DND-41 (cell line): ENCODE results near the gene PRELID1.
A peak's percentile ranks its signal among the peaks of the same experiment; 100 is the strongest.

Experiments
- ATAC-seq: fragments of 200-7000 bp; cut with Tn5 transposase; 3 replicates; pipeline ENCODE4 v1.9.1; 2021; ENCODE audit warnings: low read depth; ENCODE audit not compliant: insufficient read depth
- DNase-seq: peaks from one replicate; pipeline ENCODE4 v3.0.0-alpha.2; 2020
- H2AFZ ChIP-seq: 2 replicates; pipeline ENCODE4 v1.6.0; 2012; ENCODE audit warnings: low read depth, low read length
- H3K27ac ChIP-seq: 2 replicates; pipeline ENCODE4 v1.5.1; 2012; ENCODE audit warnings: low read length, inconsistent platforms
- H3K27me3 ChIP-seq: fragments of 200-600 bp; sonication (generic); 2 replicates; pipeline ENCODE4 v1.6.0; 2012; ENCODE audit warnings: low read length, mild to moderate bottlenecking, inconsistent platforms; ENCODE audit not compliant: insufficient read depth, poor library complexity
- H3K36me3 ChIP-seq: 2 replicates; pipeline ENCODE4 v1.5.1; 2012; ENCODE audit warnings: low read length, inconsistent platforms; ENCODE audit not compliant: insufficient read depth
- H3K4me1 ChIP-seq: 2 replicates; pipeline ENCODE4 v1.5.1; 2012; ENCODE audit warnings: mild to moderate bottlenecking, low read length; ENCODE audit not compliant: insufficient read depth
- H3K4me2 ChIP-seq: 2 replicates; pipeline ENCODE4 v1.6.0; 2012; ENCODE audit warnings: mild to moderate bottlenecking, moderate library complexity, low read length, inconsistent platforms; ENCODE audit not compliant: insufficient read depth
- H3K4me3 ChIP-seq, 2 experiments: fragments of 200-600 bp in 1 of 2; shearing (Covaris generic) in 1 of 2; 2 replicates each; pipeline ENCODE4 v1.5.1; 2012 to 2016; ENCODE audit warnings: inconsistent platforms in 2 of 2, low read length in 2 of 2, mild to moderate bottlenecking in 2 of 2, low read depth in 1 of 2, moderate library complexity in 1 of 2
- H3K79me2 ChIP-seq: 2 replicates; pipeline ENCODE4 v1.6.0; 2012; ENCODE audit warnings: low read length, inconsistent platforms; ENCODE audit not compliant: insufficient read depth
- H3K9ac ChIP-seq: 2 replicates; pipeline ENCODE4 v1.6.0; 2012; ENCODE audit warnings: low read depth, mild to moderate bottlenecking, inconsistent platforms, low read length, moderate library complexity
- H3K9me3 ChIP-seq: 2 replicates; pipeline ENCODE4 v1.5.1; 2012; ENCODE audit warnings: low read length, moderate library complexity, mild to moderate bottlenecking, inconsistent platforms; ENCODE audit not compliant: insufficient read depth, severe bottlenecking
- H4K20me1 ChIP-seq: 2 replicates; pipeline ENCODE4 v1.6.0; 2012; ENCODE audit warnings: low read length; ENCODE audit not compliant: insufficient read depth
- EZH2 ChIP-seq: IDR thresholded peaks from 3 replicates; pipeline ENCODE4 v1.6.1; 2012; ENCODE audit warnings: borderline replicate concordance, low read depth, mild to moderate bottlenecking, moderate library complexity, low read length, inconsistent platforms; ENCODE audit not compliant: severe bottlenecking
- TF ChIP-seq, protein P1 (sequence below): IDR thresholded peaks from 2 replicates; pipeline ENCODE4 v1.5.1; 2012; ENCODE audit warnings: borderline replicate concordance, low read length, moderate library complexity, mild to moderate bottlenecking; ENCODE audit not compliant: poor library complexity, severe bottlenecking; ENCODE audit errors: extremely low read depth

PRELID1 gene

GRCh38 chr5:177300236-177300880 is 3.2 kb upstream of the PRELID1 start:
- Histone ChIP-seq H2AFZ (peak overlapping the region; percentile 43; the same call in 1 of the 2 replicates), H3K79me2 (peaks cover 36% of the 10 kb centered on the region), H3K4me2 (peak overlapping the region; percentile 55), H3K27me3 (no peaks in the 10 kb centered on the region), H3K27ac (peak overlapping the region; percentile 82), H3K9ac (peak overlapping the region; percentile 37), H3K9me3 (no peaks in the 10 kb centered on the region), H4K20me1 (peaks cover 30% of the 10 kb centered on the region; the same call in 1 of the 2 replicates), H3K4me3 (peak overlapping the region in 1 of 2 experiments; percentile 16; a peak in 1 of 4 replicates), H3K4me1 (peaks cover 64% of the 10 kb centered on the region), H3K36me3 (peaks cover 51% of the 10 kb centered on the region)
- ATAC-seq (peak; percentile 84), DNase-seq (peak; percentile 85)
- TF ChIP-seq, protein P1, sequence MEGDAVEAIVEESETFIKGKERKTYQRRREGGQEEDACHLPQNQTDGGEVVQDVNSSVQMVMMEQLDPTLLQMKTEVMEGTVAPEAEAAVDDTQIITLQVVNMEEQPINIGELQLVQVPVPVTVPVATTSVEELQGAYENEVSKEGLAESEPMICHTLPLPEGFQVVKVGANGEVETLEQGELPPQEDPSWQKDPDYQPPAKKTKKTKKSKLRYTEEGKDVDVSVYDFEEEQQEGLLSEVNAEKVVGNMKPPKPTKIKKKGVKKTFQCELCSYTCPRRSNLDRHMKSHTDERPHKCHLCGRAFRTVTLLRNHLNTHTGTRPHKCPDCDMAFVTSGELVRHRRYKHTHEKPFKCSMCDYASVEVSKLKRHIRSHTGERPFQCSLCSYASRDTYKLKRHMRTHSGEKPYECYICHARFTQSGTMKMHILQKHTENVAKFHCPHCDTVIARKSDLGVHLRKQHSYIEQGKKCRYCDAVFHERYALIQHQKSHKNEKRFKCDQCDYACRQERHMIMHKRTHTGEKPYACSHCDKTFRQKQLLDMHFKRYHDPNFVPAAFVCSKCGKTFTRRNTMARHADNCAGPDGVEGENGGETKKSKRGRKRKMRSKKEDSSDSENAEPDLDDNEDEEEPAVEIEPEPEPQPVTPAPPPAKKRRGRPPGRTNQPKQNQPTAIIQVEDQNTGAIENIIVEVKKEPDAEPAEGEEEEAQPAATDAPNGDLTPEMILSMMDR: peak; percentile 58
- no peak for TF ChIP-seq EZH2

DNA sequence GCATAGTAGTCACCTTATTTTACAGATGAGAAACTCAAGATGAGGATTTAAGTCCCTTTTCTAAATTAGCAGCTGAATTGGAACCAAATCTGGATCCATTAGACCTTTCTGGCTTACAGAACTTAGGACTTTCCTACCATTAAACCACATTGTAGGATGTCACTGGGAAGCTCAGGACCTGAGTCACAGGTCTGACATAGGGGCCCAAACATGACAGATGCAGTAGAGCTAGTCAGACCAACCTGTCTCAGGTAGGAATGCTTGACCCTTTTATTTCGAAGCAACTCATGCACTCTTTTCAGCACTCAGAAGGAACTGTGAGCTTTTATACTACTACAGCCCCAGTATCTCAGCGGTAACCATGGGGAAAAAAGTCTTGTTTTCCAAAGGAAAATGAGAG is 2.6 kb upstream of the PRELID1 start:
- ATAC-seq (no peak), DNase-seq (no peak)
- H3K4me3 ChIP-seq: no peak overlapping the region
- peaks cover 70% of the 10 kb centered on the region for H3K4me1 ChIP-seq
- H4K20me1 ChIP-seq: peaks cover 35% of the 10 kb centered on the region; the same call in 1 of the 2 replicates
- H3K27me3 ChIP-seq: no peaks in the 10 kb centered on the region
- no peak overlapping the region for H2AFZ ChIP-seq
- H3K36me3 ChIP-seq: peaks cover 51% of the 10 kb centered on the region
- H3K79me2 ChIP-seq: peaks cover 42% of the 10 kb centered on the region
- no peaks in the 10 kb centered on the region for H3K9me3 ChIP-seq
- peak overlapping the region; percentile 55 for H3K4me2 ChIP-seq
- H3K27ac ChIP-seq: peak overlapping the region; percentile 82
- TF ChIP-seq EZH2: no peak
- TF ChIP-seq, protein P1: no peak
- H3K9ac ChIP-seq: peak overlapping the region; percentile 37

GRCh38 chr5:177301503-177302165 is 2.0 kb upstream of the PRELID1 start:
- Histone ChIP-seq H3K36me3 (peaks cover 51% of the 10 kb centered on the region), H3K9ac (peak overlapping the region; percentile 96; the same call in 1 of the 2 replicates), H3K79me2 (peaks cover 48% of the 10 kb centered on the region), H3K27ac (no peak overlapping the region), H3K27me3 (no peaks in the 10 kb centered on the region), H3K4me2 (peak overlapping the region; percentile 99), H4K20me1 (peaks cover 40% of the 10 kb centered on the region), H3K4me3 (peak overlapping the region in 1 of 2 experiments; percentile 69; a peak in 2 of 4 replicates), H2AFZ (no peak overlapping the region), H3K9me3 (no peaks in the 10 kb centered on the region), H3K4me1 (peaks cover 74% of the 10 kb centered on the region)
- ATAC-seq (no peak), DNase-seq (no peak)
- TF ChIP-seq EZH2: no peak
- TF ChIP-seq, protein P1: no peak
